NT2/D1 (cell line): ENCODE data around the gene UBE2C.

Experiments used
- DNase-seq: peaks from one replicate; pipeline ENCODE4 v3.0.0-alpha.2; 2011; ENCODE audit warnings: low read depth, low spot score
- H3K27me3 ChIP-seq: 2 replicates; pipeline ENCODE4 v1.6.0; 2011; ENCODE audit warnings: mild to moderate bottlenecking; ENCODE audit not compliant: insufficient read length, insufficient read depth
- H3K36me3 ChIP-seq: 2 replicates; pipeline ENCODE4 v1.6.1; 2011; ENCODE audit warnings: mild to moderate bottlenecking, low read length, mixed read lengths; ENCODE audit not compliant: insufficient read depth, insufficient read length
- H3K4me1 ChIP-seq: 2 replicates; pipeline ENCODE4 v1.5.1; 2011; ENCODE audit not compliant: insufficient read depth, insufficient read length
- H3K4me3 ChIP-seq: 2 replicates; pipeline ENCODE4 v1.5.1; 2011; ENCODE audit warnings: low read depth; ENCODE audit not compliant: insufficient read length
- H3K9ac ChIP-seq: 2 replicates; pipeline ENCODE4 v1.6.0; 2011; ENCODE audit warnings: low read depth; ENCODE audit not compliant: insufficient read length
- H3K9me3 ChIP-seq: 2 replicates; pipeline ENCODE4 v1.5.1; 2011; ENCODE audit warnings: mild to moderate bottlenecking, low read length; ENCODE audit not compliant: insufficient read depth
- SUZ12 ChIP-seq: IDR thresholded peaks from 2 replicates; pipeline ENCODE4 v1.6.1; 2011; ENCODE audit not compliant: insufficient read length, insufficient read depth; ENCODE audit errors: extremely low read depth
- YY1 ChIP-seq: IDR thresholded peaks from 2 replicates; pipeline ENCODE4 v1.6.1; 2011; ENCODE audit not compliant: insufficient read length, insufficient read depth
- ZNF274 ChIP-seq: IDR thresholded peaks from 2 replicates; pipeline ENCODE4 v1.6.1; 2011; ENCODE audit warnings: mild to moderate bottlenecking, low read depth, low read length

UBE2C gene

GRCh38 chr20:45866454-45866853 is 54.0 kb downstream of the UBE2C start:
- Histone ChIP-seq H3K36me3 (no peaks in the 10 kb centered on the region), H3K4me3 (no peak overlapping the region), H3K27me3 (no peaks in the 10 kb centered on the region), H3K9ac (no peak overlapping the region), H3K9me3 (no peaks in the 10 kb centered on the region), H3K4me1 (no peaks in the 10 kb centered on the region)
- TF ChIP-seq SUZ12: no peak
- no peak for TF ChIP-seq YY1
- TF ChIP-seq ZNF274: no peak
- DNase-seq: no peak
